Measurements from ENCODE around the gene MUC12. TPM values are rescaled to one million over a fixed set of nuclear protein-coding genes. Genes with fewer than 3 reads are reported as not detected.

MUC12 gene
- total RNA-seq, 1 experiment from 2014 or later: 0.64 TPM

GRCh38 chr7:100972002-100972347 lies 2.6 kb downstream of the MUC12 start:
- no peak overlapping the region for H3K9ac ChIP-seq (ENCODE audit: low read length)
- no peak overlapping the region for H3K4me2 ChIP-seq (ENCODE audit: low read length)
- RAD21 ChIA-PET (ENCODE audit: low non-redundant PET in 1 of 2, low total read pairs in 2 of 2, uncharacterized antibody in 2 of 2, unreplicated experiment in 2 of 2): no interaction called here
- no peaks in the 10 kb centered on the region for H4K20me1 ChIP-seq (ENCODE audit: insufficient read depth)
- H3K79me2 ChIP-seq (ENCODE audit: insufficient read depth, low read length): no peaks in the 10 kb centered on the region
- BruUV-seq (replicated peaks): no TSS peak
- no peak overlapping the region for H2AFZ ChIP-seq (ENCODE audit: low read depth, low read length, poor library complexity, severe bottlenecking)
- H3K27me3 ChIP-seq (ENCODE audit: insufficient read depth, low read length): no peaks in the 10 kb centered on the region
- no peaks in the 10 kb centered on the region for H3K36me3 ChIP-seq (ENCODE audit: control insufficient read depth in 1 of 2, insufficient read depth in 2 of 2, low read length in 2 of 2)
- no peaks in the 10 kb centered on the region for H3K9me2 ChIP-seq (ENCODE audit: insufficient read depth)
- no peak for TF ChIP-seq CBX3 (IDR thresholded peaks at IDR 0.05; ENCODE audit: low read depth)
- no peak for TF ChIP-seq ATF3 (IDR thresholded peaks at IDR 0.05)
- TF ChIP-seq ZBTB33 (IDR thresholded peaks at IDR 0.05; ENCODE audit: extremely low read depth, insufficient replicate concordance, low read length): no peak
- no peaks in the 10 kb centered on the region for H3K9me3 ChIP-seq (ENCODE audit: control insufficient read depth in 1 of 2, insufficient read depth in 1 of 2, low read depth in 1 of 2, low read length in 2 of 2)
- DNase-seq (ENCODE audit: low read depth, low spot score) (no peak), ATAC-seq (no peak)
- intact Hi-C loops (cut with micrococcal nuclease): no loop called here
- H3K27ac ChIP-seq (ENCODE audit: low read depth, low read length): no peak overlapping the region
- POLR2A ChIA-PET: no interaction called here
- H3K4me3 ChIP-seq (replicated peaks in 1 of 2; ENCODE audit: low read depth in 1 of 2, low read length in 2 of 2): no peak overlapping the region
- peaks cover 0 to 5% of the 10 kb centered on the region in 2 experiments; a peak in 2 of 4 replicates for H3K4me1 ChIP-seq (ENCODE audit: control insufficient read depth in 1 of 2, insufficient read depth in 2 of 2, low read length in 2 of 2)
- CTCF ChIA-PET: no interaction called here

GRCh38 chr7:100974021-100974420 lies 4.7 kb downstream of the MUC12 start:
- H3K36me3 ChIP-seq (ENCODE audit: control insufficient read depth in 1 of 2, insufficient read depth in 2 of 2, low read length in 2 of 2): no peaks in the 10 kb centered on the region
- intact Hi-C loops (cut with micrococcal nuclease): no loop called here
- RAD21 ChIA-PET (ENCODE audit: low non-redundant PET in 1 of 2, low total read pairs in 2 of 2, uncharacterized antibody in 2 of 2, unreplicated experiment in 2 of 2): no interaction called here
- no peaks in the 10 kb centered on the region for H3K79me2 ChIP-seq (ENCODE audit: insufficient read depth, low read length)
- no peak overlapping the region for H2AFZ ChIP-seq (ENCODE audit: low read depth, low read length, poor library complexity, severe bottlenecking)
- no peak overlapping the region for H3K27ac ChIP-seq (ENCODE audit: low read depth, low read length)
- no peaks in the 10 kb centered on the region for H4K20me1 ChIP-seq (ENCODE audit: insufficient read depth)
- H3K4me2 ChIP-seq (ENCODE audit: low read length): no peak overlapping the region
- CTCF ChIA-PET: no interaction called here
- H3K9ac ChIP-seq (ENCODE audit: low read length): no peak overlapping the region
- H3K9me2 ChIP-seq (ENCODE audit: insufficient read depth): no peaks in the 10 kb centered on the region
- POLR2A ChIA-PET: interaction anchor here (0.6 kb wide), 1 partner anchor 182 kb away, joined by 3 read pairs; no protein-coding TSS in a partner anchor
- BruUV-seq (replicated peaks): no TSS peak
- no peaks in the 10 kb centered on the region for H3K4me1 ChIP-seq (ENCODE audit: control insufficient read depth in 1 of 2, insufficient read depth in 2 of 2, low read length in 2 of 2)
- no peaks in the 10 kb centered on the region for H3K27me3 ChIP-seq (ENCODE audit: insufficient read depth, low read length)
- H3K9me3 ChIP-seq (ENCODE audit: control insufficient read depth in 1 of 2, insufficient read depth in 1 of 2, low read depth in 1 of 2, low read length in 2 of 2): no peaks in the 10 kb centered on the region
- no peak for DNase-seq (ENCODE audit: low read depth, low spot score)
- no peak for ATAC-seq
- H3K4me3 ChIP-seq (replicated peaks in 1 of 2; ENCODE audit: low read depth in 1 of 2, low read length in 2 of 2): no peak overlapping the region
- TF ChIP-seq ZNF274 (IDR thresholded peaks at IDR 0.05; ENCODE audit: low read depth, low read length) (no peak), EZH2 (IDR thresholded peaks at IDR 0.05) (no peak), FOSL1 (IDR thresholded peaks at IDR 0.05; ENCODE audit: low read depth) (no peak), ELF1 (IDR thresholded peaks at IDR 0.05; ENCODE audit: borderline replicate concordance, low read depth) (no peak), ZBTB33 (IDR thresholded peaks at IDR 0.05; ENCODE audit: extremely low read depth, insufficient replicate concordance, low read length) (no peak), SP1 (IDR thresholded peaks at IDR 0.05; ENCODE audit: low read depth) (no peak), EGR1 (IDR thresholded peaks at IDR 0.05; ENCODE audit: low read depth) (no peak), JUND (IDR thresholded peaks at IDR 0.05) (no peak)

Data from HCT116 (cell line).